A673 (cell line): ENCODE data around the gene TEX53.

Experiments used
- EZH2 ChIP-seq: fragments of 200-600 bp; sonication (generic); IDR thresholded peaks from 2 replicates; pipeline ENCODE4 v1.6.1; 2017; ENCODE audit warnings: borderline replicate concordance, low read depth, mild to moderate bottlenecking, mixed read lengths, antibody characterized with exemption, low read length; ENCODE audit not compliant: poor library complexity, severe bottlenecking
- TF ChIP-seq, protein P1 (sequence below): fragments of 300-800, 200-600 bp; sonication (generic); conservative IDR thresholded peaks from 2 replicates; pipeline ENCODE4 v1.5.1; 2017; ENCODE audit warnings: low read depth, mild to moderate bottlenecking, antibody characterized with exemption, low read length, moderate library complexity, mixed read lengths

DNA sequence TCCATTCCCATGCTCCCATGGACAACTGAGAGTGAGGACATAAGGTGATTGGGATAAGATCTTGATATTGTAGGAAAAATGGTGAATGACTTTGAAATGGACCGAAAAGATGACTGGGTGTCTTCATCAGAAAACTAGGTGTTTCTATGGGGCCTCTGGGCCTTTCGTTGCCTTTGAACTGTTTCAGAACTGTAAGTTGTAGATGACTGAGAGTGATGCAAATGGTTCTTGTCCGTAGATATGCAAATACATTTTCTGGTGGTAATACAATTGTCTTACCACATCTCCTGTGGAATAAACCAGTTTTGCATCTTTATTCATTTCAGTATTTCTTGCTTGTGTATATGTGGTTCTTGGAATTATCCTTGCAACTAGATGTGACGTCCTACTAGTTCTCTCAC is 40.3 kb upstream of the TEX53 start:
- TF ChIP-seq, protein P1, sequence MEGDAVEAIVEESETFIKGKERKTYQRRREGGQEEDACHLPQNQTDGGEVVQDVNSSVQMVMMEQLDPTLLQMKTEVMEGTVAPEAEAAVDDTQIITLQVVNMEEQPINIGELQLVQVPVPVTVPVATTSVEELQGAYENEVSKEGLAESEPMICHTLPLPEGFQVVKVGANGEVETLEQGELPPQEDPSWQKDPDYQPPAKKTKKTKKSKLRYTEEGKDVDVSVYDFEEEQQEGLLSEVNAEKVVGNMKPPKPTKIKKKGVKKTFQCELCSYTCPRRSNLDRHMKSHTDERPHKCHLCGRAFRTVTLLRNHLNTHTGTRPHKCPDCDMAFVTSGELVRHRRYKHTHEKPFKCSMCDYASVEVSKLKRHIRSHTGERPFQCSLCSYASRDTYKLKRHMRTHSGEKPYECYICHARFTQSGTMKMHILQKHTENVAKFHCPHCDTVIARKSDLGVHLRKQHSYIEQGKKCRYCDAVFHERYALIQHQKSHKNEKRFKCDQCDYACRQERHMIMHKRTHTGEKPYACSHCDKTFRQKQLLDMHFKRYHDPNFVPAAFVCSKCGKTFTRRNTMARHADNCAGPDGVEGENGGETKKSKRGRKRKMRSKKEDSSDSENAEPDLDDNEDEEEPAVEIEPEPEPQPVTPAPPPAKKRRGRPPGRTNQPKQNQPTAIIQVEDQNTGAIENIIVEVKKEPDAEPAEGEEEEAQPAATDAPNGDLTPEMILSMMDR = no peak
- no peak for TF ChIP-seq EZH2
